ENCODE data around the gene LRP4.
"Not testable (repeated sequence)": the region's sequence is repeated elsewhere in the genome, so short reads cannot be mapped to it uniquely, and the experiment has no call there.

LRP4 gene, protein sequence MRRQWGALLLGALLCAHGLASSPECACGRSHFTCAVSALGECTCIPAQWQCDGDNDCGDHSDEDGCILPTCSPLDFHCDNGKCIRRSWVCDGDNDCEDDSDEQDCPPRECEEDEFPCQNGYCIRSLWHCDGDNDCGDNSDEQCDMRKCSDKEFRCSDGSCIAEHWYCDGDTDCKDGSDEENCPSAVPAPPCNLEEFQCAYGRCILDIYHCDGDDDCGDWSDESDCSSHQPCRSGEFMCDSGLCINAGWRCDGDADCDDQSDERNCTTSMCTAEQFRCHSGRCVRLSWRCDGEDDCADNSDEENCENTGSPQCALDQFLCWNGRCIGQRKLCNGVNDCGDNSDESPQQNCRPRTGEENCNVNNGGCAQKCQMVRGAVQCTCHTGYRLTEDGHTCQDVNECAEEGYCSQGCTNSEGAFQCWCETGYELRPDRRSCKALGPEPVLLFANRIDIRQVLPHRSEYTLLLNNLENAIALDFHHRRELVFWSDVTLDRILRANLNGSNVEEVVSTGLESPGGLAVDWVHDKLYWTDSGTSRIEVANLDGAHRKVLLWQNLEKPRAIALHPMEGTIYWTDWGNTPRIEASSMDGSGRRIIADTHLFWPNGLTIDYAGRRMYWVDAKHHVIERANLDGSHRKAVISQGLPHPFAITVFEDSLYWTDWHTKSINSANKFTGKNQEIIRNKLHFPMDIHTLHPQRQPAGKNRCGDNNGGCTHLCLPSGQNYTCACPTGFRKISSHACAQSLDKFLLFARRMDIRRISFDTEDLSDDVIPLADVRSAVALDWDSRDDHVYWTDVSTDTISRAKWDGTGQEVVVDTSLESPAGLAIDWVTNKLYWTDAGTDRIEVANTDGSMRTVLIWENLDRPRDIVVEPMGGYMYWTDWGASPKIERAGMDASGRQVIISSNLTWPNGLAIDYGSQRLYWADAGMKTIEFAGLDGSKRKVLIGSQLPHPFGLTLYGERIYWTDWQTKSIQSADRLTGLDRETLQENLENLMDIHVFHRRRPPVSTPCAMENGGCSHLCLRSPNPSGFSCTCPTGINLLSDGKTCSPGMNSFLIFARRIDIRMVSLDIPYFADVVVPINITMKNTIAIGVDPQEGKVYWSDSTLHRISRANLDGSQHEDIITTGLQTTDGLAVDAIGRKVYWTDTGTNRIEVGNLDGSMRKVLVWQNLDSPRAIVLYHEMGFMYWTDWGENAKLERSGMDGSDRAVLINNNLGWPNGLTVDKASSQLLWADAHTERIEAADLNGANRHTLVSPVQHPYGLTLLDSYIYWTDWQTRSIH (N-terminal part only)

DNA sequence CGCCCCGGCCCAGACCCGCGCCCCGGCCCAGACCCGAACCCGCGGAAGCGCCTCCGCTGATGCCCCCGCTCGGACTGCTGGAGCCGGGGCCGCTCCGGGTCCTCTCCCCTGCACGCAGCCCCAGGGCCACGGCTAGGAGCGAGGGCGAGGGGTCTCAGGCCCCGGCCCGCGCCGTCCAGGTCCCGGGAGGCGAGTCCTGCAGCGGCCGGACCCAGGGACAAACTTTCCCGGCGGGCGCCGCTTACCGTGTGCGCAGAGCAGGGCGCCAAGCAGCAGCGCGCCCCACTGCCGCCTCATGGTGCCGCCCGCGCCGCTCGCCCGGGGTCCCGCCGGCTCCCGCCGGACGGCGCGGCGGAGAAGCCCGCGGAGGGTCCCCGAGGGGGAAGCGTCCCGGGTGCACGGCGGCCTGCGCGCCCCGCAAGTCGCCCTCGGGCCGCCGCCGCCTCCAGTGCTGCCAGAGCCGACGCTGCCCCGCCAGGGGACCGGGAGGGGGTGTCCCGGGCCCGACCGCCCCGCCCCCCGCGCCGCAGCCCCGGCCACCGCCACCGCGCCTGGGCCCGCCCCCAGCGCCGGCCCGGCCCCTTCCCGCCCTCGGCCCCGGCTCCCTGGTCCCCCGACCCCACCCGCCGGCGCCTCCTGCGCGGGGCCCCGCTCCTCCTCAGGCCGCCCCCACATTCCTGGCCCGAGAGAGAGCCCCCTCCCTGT is at the start of gene LRP4:
TSS of gene LRP4 (minus strand) at position 468 of the 705 bp plus-strand sequence. CDS start at position 297, 171 bp downstream.
- peak; percentile 84 for DNase-seq

DNA sequence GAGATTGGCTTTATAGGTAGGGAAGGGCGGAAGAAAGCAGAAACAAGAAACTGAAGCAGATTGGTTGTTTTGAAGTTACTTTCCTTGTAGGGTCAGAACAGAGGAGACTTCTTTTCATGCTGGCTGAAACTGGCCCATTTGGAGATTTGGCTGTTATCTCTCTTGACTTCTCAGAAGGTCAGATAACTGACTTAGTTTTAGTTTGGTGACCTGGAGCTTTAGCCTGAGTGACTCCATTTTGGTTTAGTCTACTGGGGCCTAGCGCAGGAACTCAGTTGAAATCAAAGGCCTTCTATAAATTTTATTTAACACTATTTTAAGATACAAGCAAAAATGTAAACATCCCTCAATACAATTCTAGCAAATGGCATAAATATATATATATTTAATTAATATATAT is 49.6 kb upstream of the LRP4 start:
- DNase-seq, result no peak

DNA sequence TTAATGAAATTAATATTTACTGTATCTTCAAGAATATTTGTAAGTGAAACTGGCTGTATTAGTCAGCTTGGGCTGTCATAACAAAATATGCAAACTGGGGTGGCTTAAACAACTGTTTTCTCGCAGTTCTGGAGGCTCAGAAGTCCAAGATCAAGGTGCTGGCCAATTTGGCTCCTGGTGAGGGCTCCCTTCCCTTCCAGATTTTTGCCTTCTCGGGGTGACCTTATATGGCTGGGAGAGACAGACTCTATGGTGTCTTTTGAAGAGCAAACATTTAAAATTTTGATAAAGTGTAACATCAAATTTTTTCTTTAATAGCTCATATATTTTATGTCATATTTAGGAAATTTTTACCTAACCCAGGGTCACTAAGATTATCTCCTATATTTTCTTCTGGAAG is 48.4 kb upstream of the LRP4 start:
- DNase-seq, result no peak

DNA sequence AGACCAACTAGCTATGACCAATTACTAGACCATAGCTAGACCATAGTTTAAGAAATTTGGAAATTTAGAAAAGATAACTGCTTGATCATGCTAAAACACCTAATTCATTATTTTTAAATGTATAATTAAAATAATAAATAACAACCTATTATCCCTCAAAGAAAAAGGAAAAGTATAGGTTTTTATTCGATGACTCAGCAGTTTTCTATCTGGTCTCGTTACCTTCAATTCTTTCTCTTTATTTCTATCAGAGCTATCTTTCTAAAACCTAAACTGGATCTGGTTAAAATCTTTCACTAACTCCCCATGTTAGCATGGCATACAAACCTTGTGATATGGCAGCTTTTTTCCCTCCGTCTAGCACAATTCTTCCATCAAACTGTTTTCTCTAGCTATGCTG is 45.5 kb upstream of the LRP4 start:
- DNase-seq, result no peak

DNA sequence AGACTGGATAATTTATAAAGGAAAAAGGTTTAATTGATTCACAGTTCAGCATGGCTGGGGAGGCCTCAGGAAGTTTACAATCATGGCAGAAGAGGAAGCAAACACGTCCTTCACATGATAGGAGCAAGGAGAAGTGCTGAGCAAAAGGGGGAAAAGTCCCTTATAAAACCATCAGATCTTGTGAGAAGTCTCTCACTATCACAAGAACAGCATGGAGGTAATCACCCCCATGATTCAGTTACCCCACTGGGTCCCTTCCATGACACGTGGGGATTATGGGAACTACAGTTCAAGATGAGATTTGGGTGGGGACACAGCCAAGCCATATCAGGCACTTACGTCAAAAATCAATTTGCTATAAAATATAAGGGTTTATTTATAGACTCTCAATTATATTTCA is 43.5 kb upstream of the LRP4 start:
- DNase-seq, result not testable (repeated sequence)

DNA sequence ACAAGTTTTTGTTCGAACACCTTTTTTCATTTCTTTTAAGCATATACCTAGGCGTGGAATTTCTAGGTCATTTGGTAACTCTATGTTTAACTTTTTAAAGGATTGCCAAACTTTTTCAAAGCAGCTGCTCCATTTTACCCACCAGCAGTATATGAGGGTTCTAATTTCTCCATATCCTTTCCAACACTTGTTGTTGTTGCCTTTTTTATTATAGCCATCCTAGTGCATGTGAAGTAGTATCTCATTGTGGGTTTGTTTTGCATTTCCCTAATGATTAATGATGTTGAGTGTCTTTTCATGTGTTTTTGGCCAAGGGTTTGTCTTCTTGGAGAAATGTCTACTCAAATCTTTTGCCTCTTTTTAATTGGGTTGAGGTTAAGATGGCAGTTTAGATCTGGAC is 42.7 kb upstream of the LRP4 start:
- no peak for DNase-seq

DNA sequence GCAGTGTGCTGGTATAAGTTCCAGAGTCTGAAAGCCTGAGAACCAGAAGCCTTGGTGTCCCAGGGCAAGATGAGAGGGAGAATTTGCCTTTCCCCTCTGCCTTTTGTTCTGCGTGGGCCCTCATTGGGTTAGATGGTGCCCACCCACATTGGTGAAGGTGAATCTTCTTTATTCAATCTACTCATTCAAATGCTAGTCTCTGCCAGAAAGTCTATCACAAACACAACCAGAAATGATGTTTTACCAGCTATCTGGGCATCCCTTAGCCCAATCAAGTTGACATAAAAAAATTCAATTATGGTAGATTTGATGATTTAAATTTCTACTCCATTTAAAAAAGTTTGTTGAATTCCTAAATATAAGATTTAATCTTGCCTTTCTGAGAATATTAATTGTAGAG is 40.4 kb upstream of the LRP4 start:
- DNase-seq, result no peak

DNA sequence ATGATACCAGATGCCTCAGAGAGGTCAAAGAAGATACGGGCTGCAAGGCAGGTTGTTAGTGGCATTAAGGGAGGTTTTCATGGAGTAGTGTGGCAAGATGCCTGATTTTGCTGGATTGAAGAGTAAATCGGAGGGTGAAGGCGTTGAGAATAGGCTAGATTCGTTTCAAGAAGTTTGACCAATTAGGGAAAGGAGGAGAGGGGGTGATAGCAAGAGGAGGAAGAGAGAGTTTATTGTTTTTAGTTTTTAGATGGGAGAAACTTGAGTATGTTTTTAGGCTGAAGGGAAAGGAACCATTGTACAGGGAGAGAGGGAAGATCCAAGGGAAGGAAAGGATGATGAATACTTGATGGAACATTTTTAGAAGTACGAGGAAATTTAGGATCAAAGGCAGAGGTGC is 34.7 kb upstream of the LRP4 start:
- no peak for DNase-seq

DNA sequence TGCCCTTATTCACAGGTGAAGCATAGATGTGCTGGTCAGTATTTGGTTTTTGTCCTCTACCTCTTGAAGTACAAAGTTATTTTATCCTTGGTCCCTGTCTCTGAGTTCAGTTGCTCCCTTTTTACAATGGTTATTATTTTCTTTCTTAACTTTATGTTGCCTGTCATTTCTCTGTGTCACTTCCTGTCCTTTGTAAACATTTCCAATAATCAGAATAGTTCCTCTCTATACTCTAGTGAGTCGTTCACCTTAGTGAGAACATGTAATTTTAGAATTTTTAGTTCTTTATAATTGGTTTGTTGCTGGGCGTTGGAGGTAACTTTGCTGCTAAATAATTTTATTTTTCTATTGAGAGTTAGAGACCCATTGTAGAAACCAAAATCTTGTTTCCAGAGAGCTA is 34.2 kb upstream of the LRP4 start:
- no peak for DNase-seq

DNA sequence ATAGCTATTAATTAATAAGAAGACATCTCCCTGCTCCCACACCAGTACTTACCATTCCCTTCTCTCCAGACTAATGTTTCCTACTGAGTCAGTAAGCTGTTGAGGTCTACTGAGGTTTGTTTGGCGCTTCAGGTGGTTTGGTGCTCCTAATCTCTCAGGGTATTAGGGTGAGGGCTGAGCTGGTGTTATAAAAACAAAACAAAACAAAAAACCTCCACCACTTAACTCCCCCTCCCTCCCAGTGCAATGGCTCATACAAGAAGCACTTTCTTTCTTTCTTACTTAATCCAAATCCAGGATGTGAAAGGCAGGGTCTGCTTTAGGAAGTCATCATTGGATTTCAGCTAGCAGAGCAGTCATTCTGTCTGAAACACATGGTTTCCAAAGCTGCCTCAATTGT is 33.5 kb upstream of the LRP4 start:
- no peak for DNase-seq

DNA sequence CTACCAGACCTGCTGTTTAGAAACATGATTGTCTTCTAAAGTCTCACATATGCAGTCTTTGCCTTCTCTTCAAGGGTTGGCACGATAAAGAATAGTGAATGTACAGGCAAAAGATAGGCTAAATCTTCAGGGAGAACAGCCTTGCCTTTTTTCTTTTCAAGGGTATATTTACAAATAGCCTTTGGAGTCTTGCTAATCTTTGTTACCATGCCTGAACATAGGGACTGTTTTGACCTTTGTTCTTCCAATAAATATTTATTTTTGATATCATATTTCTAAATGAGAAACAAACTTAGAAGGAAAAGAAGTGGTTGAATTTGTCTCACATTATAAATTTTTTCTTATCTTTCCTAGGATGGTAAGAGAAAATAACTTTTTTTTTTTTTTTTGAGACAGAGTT is 30.9 kb upstream of the LRP4 start:
- no peak for DNase-seq

DNA sequence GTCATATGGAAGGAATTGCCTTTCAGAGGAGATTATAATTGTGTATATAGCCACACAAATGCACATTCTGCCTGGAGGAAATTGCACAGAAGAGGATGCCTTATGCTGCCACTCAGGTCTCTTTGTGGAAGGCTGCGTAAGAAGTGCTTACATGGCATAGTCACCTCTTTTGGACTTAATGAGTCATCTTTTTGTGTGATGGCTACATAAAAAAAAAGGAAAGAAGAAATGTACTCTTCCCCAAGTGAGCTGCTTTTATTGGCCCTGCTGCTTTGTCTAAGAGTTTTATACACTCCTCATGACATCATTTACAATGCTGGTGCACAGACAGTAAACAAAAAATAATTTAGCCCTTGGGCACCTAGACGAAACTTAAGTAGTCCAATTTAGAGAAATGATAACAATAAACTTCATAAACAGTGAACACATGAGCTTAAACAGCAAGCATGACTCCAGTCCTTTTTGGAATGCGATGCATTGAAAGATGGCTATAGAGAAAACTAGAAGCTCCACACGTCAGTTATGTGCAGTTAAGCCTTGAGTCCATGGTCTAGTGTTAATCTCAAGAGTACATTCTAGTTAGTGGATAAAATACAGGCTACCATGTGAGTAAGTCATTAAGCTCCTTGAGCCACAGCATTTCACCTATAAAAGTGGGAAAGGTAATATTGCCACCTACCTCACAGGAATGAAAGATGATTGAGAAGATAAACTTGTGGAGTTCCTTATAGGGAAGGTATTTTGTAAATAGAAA is 30.2 kb upstream of the LRP4 start:
- DNase-seq, result no peak

DNA sequence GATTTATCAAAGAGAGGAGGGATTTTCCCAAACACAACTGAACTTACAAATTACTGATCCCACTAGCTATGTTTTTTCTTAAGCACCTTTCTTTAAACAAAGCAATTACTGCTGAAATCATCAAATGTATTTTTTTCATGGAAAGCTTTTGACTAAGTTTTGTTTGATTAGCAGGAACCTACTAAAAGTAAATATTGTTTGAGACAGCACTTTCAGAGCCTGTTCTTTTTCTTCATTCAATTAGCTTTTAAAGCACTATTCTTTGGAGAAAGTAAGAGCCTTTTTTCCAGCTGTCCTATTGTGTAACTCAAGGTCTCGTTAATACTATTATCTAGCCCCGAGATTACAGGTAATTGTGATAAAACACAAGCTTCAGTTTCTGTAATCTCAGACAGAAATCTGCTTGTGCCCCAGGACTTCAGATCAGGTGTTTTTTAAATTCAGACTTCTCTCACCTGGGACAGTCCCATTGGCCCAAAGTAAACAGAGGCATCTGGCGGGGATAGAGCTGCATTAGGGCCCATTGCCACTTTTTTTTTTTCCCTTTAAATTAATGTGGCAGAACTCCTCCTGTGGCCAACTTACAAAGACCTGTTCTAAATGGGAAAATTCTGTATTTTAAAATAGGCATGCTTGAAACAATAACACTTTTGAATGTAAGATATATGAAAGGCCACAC is 29.2 kb upstream of the LRP4 start:
- no peak for DNase-seq

DNA sequence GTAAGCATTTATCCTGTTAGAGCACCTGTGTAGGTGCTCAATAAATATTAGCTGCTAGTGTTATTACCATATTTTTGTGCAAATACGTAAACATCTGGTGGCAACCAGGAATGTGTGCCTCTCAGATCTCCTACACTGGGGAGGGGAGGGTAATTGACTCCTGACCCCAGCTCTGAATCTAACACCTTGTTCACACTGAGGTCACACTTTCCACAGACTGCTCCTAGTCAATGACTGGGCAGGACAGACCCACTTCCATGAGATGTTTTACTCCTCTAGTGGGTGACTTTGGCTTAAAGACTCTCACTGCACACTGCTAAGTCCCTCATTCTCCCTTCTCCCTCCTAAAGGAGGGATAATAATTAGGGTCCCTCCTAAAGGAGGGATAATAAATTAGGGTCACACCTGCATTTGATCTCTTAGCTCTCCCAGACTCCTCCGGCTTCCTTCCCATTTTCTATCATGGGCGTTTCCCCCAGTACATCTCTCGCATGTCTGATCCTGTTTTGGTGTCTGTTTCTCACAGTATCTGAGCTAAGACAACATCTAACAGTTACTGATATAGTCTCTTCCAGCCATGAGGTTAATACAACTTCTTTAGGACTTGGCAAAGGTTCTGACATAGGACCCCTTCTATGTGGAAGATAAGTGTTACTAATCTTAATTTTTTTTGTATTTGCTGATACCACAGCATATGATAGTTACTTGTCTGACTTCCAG is 26.2 kb upstream of the LRP4 start:
- DNase-seq, result no peak

DNA sequence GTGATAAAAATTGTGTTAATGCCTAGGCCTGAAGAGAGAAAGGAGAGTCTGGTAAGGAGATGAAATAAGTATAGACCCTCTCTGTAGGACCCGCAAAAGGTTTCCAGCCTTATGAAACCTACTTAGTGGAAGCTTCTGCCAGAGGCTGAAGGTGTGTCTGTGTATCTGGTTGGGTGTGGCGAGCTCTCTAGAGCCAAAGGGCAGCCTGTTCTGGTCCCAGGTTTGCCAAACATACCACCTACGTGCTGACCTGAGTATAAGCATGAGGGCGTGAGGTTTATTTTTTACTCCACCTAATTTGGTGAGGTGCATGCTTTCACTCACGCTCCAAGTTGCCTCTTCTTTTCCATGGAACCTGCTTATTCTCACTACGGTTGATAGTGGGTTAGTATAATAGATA is 23.8 kb upstream of the LRP4 start:
- no peak for DNase-seq

DNA sequence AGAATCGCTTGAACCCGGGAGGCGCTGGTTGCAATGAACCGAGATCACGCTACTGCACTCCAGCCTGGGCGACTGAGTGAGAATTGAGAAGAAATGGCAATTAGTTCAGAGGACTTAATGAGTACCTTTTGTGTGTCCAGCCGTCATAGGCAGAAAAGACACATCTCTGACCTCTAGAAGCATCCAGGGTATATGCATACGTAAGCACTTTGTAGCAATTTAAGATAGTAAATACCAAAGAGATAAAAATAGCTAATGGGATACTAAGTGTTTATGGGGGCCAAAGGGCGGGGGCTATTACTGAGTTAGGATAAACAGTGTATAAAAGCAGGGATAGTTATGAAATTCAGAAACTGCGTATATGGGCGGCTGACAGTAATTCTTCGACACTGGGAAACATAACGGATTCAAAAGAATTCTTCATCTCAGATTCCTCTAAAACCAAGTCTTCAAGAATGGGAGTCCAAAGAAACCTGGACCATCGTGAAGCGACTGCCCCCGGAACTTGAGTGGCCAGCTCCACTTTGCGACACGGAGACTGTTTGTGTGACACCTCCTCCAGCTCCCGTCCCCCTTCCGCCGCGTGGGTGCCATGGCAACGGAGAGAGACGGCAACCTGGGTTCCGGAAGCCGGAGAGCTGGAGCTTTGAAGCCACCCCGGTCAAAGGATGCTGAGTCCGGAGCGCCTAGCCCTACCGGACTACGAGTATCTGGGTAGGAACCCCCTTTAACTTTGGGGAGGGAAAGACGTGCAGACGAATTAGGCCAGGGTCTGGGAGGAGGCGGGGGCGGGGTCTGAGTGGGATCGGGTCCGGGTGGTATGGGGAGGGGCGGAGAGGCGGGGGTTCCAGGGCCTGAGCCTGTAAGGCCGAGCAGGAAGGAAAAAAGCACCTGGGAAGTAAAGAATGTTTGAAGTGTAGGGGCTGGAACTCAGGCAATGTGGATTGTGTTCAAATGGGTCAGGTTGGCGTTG is 18.1 kb upstream of the LRP4 start, which contains the start of gene CSTPP1:
TSS of gene CSTPP1 (plus strand) at position 624 of the 973 bp plus-strand sequence. CDS start at position 669, 45 bp downstream.
- peak; percentile 97 for DNase-seq

DNA sequence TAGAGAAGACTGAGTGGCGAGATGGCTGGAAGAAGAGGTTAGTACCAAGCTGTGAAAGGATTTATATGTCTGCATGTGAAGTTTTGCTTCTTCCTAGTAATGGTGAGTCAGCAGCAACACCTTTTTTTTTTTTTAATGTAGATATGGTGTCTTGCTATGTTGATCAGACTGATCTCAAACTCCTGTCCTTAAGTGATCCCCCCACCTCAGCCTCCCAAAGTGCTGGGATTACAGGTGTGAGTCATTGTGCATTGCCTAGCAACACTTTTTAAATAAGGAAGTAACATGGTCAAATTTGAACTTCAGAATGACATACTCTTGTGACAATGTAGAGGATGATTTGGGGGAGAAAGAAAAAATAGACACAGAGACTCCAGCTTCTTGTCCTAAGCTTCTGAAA is 11.7 kb upstream of the LRP4 start:
- no peak for DNase-seq

DNA sequence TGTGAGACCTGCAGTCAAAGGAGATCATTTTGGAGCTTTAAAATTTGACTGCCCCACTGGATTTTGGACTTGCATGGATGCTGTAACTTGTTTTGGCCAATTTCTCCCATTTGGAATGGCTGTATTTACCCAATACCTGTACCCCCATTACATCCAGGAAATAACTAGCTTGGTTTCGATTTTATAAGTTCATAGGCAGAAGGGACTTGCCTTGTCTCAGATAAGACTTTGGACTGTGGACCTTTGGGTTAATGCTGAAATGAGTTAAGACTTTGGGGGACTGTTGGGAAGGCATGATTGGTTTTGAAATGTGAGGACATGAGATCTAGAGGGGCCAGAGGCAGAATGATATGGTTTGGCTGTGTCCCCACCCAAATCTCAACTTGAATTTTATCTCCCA is 10.4 kb upstream of the LRP4 start:
- not testable (repeated sequence) for DNase-seq

DNA sequence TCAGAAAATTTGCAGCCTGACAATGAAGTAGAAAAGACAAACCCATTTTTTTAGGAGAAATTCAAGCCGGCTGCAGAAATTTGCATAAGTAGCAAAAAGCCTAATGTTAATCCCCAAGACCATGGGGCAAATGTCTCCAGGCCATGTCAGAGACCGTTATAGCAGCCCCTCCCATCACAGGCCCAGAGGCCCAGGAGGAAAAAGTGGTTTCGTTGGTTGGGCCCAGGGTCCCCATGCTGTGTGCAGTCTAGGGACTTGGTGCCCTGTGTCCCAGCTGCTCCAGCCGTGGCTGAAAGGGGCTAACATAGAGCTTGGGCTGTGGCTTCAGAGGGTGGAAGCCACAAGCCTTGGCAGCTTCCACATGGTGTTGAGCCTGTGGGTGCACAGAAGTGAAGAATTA is 9.6 kb upstream of the LRP4 start:
- not testable (repeated sequence) for DNase-seq
